Right atrium auricular region (tissue), 2 donors: ENCODE data around the gene GJB3. TPM values are rescaled to one million over a fixed set of nuclear protein-coding genes. Genes with fewer than 3 reads are reported as not detected.
A peak's percentile ranks its signal among the peaks of the same experiment; 100 is the strongest.
"Not testable (repeated sequence)": the region's sequence is repeated elsewhere in the genome, so short reads cannot be mapped to it uniquely, and the experiment has no call there.

Experiments used
- DNase-seq: peaks from one replicate; pipeline ENCODE4 v3.0.0-alpha.2; 2019; ENCODE audit warnings: low spot score
- H3K27ac ChIP-seq, 2 donors: fragments of 200-600 bp; sonication (generic); 1 replicate in 1 of 2; 2 replicates in 1 of 2; pipeline ENCODE4 v1.5.1; 2016 to 2019
- H3K27me3 ChIP-seq, 2 donors: fragments of 200-600 bp; sonication (generic); one replicate each; pipeline versions ENCODE4 v1.5.1 to v1.6.0; 2017 to 2019
- H3K36me3 ChIP-seq: fragments of 200-600 bp; sonication (generic); one replicate; pipeline ENCODE4 v1.5.1; 2016
- H3K4me1 ChIP-seq, 2 donors: fragments of 200-600 bp; sonication (generic); one replicate each; pipeline versions ENCODE4 v1.5.1 to v1.6.0; 2017 to 2019
- H3K4me3 ChIP-seq, 2 donors: fragments of 200-600 bp; sonication (generic); 1 replicate in 1 of 2; 2 replicates in 1 of 2; pipeline ENCODE4 v1.5.1; 2017 to 2019; ENCODE audit warnings: mild to moderate bottlenecking in 1 of 2, moderate library complexity in 1 of 2
- H3K9me3 ChIP-seq, 2 donors: fragments of 200-600 bp; sonication (generic); one replicate each; pipeline ENCODE4 v1.5.1; 2019
- CTCF ChIP-seq, 2 donors: fragments of 200-600 bp; sonication (generic); IDR thresholded peaks; one replicate each; pipeline ENCODE4 v1.5.1; 2019; ENCODE audit warnings: antibody characterized with exemption in 2 of 2
- total RNA-seq, 2 donors: library from RNA; depleted of rRNA; stranded (reverse); fragments of >200 nt; gene quantifications; one replicate each; pipeline ENCODE4 v1.1.0, GENCODE V29; 2016

GJB3 gene
- under 1 TPM in 1 of 2 donors, not detected in 1; 0.28 TPM for total RNA-seq

- no peak for TF ChIP-seq CTCF (IDR thresholded peaks at IDR 0.05)
- DNase-seq, result no peak
- peak within 1 kb of the TSS in 1 of 2 donors; percentile 37 for H3K4me3 ChIP-seq
- no peaks in the 10 kb centered on the region for H3K9me3 ChIP-seq
- no peak within 1 kb of the TSS for H3K27ac ChIP-seq
- peaks cover 0 to 14% of the 10 kb centered on the region in 2 donors for H3K4me1 ChIP-seq
- peaks cover 11 to 20% of the 10 kb centered on the region in 2 donors for H3K27me3 ChIP-seq
- no peaks in the 10 kb centered on the region for H3K36me3 ChIP-seq
Observed at GRCh38 chr1:34781071-34781843, at the start of gene GJB3. Gene GJB3 (plus strand): TSS chr1:34781214. CDS start chr1:34784763, 3,549 bp downstream.

- H3K27ac ChIP-seq, H3K4me3 ChIP-seq, H3K4me1 ChIP-seq, H3K36me3 ChIP-seq, H3K27me3 ChIP-seq, H3K9me3 ChIP-seq, DNase-seq: not testable (repeated sequence)
Observed at GRCh38 chr1:34732831-34733230, 48.2 kb upstream of the GJB3 start.

- DNase-seq, result no peak
- no peak for TF ChIP-seq CTCF (IDR thresholded peaks at IDR 0.05)
- Histone ChIP-seq H3K36me3 (no peaks in the 10 kb centered on the region), H3K27ac (no peak overlapping the region), H3K4me1 (no peaks in the 10 kb centered on the region), H3K4me3 (no peak overlapping the region), H3K27me3 (no peaks in the 10 kb centered on the region), H3K9me3 (no peaks in the 10 kb centered on the region)
Observed at GRCh38 chr1:34736692-34737091, 44.3 kb upstream of the GJB3 start.

GRCh38 chr1:34737236-34737635, 43.8 kb upstream of the GJB3 start:
- DNase-seq, H3K4me3 ChIP-seq, H3K4me1 ChIP-seq, H3K27me3 ChIP-seq, H3K36me3 ChIP-seq, H3K27ac ChIP-seq, H3K9me3 ChIP-seq: not testable (repeated sequence)

GRCh38 chr1:34739613-34740012, 41.4 kb upstream of the GJB3 start:
- Histone ChIP-seq H3K36me3 (no peaks in the 10 kb centered on the region), H3K9me3 (no peaks in the 10 kb centered on the region), H3K4me1 (no peaks in the 10 kb centered on the region), H3K27me3 (no peaks in the 10 kb centered on the region), H3K4me3 (no peak overlapping the region), H3K27ac (no peak overlapping the region)
- TF ChIP-seq CTCF (IDR thresholded peaks at IDR 0.05), result no peak
- no peak for DNase-seq

GRCh38 chr1:34740161-34740868, 40.7 kb upstream of the GJB3 start:
- Histone ChIP-seq H3K4me3 (no peak overlapping the region), H3K27me3 (no peaks in the 10 kb centered on the region), H3K27ac (no peak overlapping the region), H3K4me1 (no peaks in the 10 kb centered on the region), H3K9me3 (no peaks in the 10 kb centered on the region), H3K36me3 (no peaks in the 10 kb centered on the region)
- DNase-seq, result no peak
- TF ChIP-seq CTCF (IDR thresholded peaks at IDR 0.05), result no peak
